HG03469 (cell line): ENCODE measurements around the gene NLRP4.
"Not testable (repeated sequence)": the region's sequence is repeated elsewhere in the genome, so short reads cannot be mapped to it uniquely, and the experiment has no call there.

Experiments used
- ATAC-seq: cut with Tn5 transposase; IDR thresholded peaks from one replicate; pipeline ENCODE4 v1.9.1; 2021; ENCODE audit warnings: mild to moderate bottlenecking, moderate library complexity, moderate number of reproducible peaks; ENCODE audit not compliant: unreplicated experiment

NLRP4 gene

GRCh38 chr19:55882626-55883025 is 46.3 kb downstream of the NLRP4 start:
- no peak for ATAC-seq

- no peak for ATAC-seq
These were observed 62.6 kb downstream of the NLRP4 start for GRCh38 chr19:55898911-55899310.

GRCh38 chr19:55901369-55902079 is 65.2 kb downstream of the NLRP4 start:
- no peak for ATAC-seq

GRCh38 chr19:55902080-55902751 is 65.9 kb downstream of the NLRP4 start:
- no peak for ATAC-seq

GRCh38 chr19:55907286-55907685 is 70.9 kb downstream of the NLRP4 start:
- ATAC-seq, result no peak

- no peak for ATAC-seq
These were observed 71.4 kb downstream of the NLRP4 start for GRCh38 chr19:55907746-55908145.

GRCh38 chr19:55909801-55910200 is 73.5 kb downstream of the NLRP4 start:
- ATAC-seq, result no peak

- no peak for ATAC-seq
These were observed 76.6 kb downstream of the NLRP4 start for GRCh38 chr19:55912916-55913315.

GRCh38 chr19:55913643-55914268 is 77.4 kb downstream of the NLRP4 start:
- ATAC-seq, result no peak

GRCh38 chr19:55923556-55923955 is 87.2 kb downstream of the NLRP4 start:
- no peak for ATAC-seq

- no peak for ATAC-seq
These were observed 91.7 kb downstream of the NLRP4 start for GRCh38 chr19:55927991-55928390.

- ATAC-seq, result not testable (repeated sequence)
These were observed 92.9 kb downstream of the NLRP4 start for GRCh38 chr19:55929258-55929657.

GRCh38 chr19:55930996-55931515 is 94.7 kb downstream of the NLRP4 start:
- no peak for ATAC-seq
